Caco-2 (cell line): ENCODE data around the gene PCDHGA2. TPM values are rescaled to one million over a fixed set of nuclear protein-coding genes. Genes with fewer than 3 reads are reported as not detected.

ENCODE experiments used
- BruUV-seq: library from RNA; stranded (reverse); fragments of 400-500 nt; replicated peaks from 2 replicates; lab custom pipeline; 2021; lab: Mats Ljungman, UMichigan
- CTCF ChIA-PET: fragments of 300-600 bp; sonication (Branson Sonifier 250); formaldehyde crosslinking; loops from one replicate; lab custom pipeline; 2022; ENCODE audit warnings: antibody characterized with exemption; lab: Charles Lee
- POLR2A ChIA-PET: fragments of 300-600 bp; sonication (Branson Sonifier 250); formaldehyde crosslinking; loops from one replicate; lab custom pipeline; 2022; ENCODE audit warnings: antibody characterized with exemption; lab: Charles Lee
- DNase-seq, 2 experiments: peaks; one replicate each; pipeline versions ENCODE4 v3.0.0 to v3.0.0-alpha.2; 2020 to 2022
- H3K27me3 ChIP-seq: replicated peaks from 2 replicates; pipeline ENCODE4 v1.6.0; 2011; ENCODE audit warnings: low read length; ENCODE audit not compliant: control insufficient read depth, insufficient read depth
- H3K36me3 ChIP-seq: 2 replicates; pipeline ENCODE4 v1.5.1; 2011; ENCODE audit warnings: low read length; ENCODE audit not compliant: control insufficient read depth, insufficient read depth
- H3K4me1 ChIP-seq: fragments of 250-450 bp; sonication (Bioruptor Pico); 2 replicates; pipeline ENCODE4 v1.5.1; 2020; ENCODE audit warnings: mild to moderate bottlenecking
- H3K4me3 ChIP-seq: 2 replicates; pipeline ENCODE4 v1.5.1; 2011; ENCODE audit warnings: low read depth, mild to moderate bottlenecking, control low read depth, low read length
- H3K9me3 ChIP-seq: fragments of 250-450 bp; sonication (Bioruptor Pico); 2 replicates; pipeline ENCODE4 v1.5.1; 2020; ENCODE audit warnings: mild to moderate bottlenecking, moderate library complexity
- H3K27ac Mint-ChIP-seq: one replicate; pipeline ENCODE4 v1.8.0; 2022; ENCODE audit warnings: mixed read lengths; ENCODE audit not compliant: unreplicated experiment
- H3K27me3 Mint-ChIP-seq: one replicate; pipeline ENCODE4 v1.8.0; 2022; ENCODE audit warnings: mixed read lengths; ENCODE audit not compliant: insufficient read depth, unreplicated experiment
- H3K36me3 Mint-ChIP-seq: one replicate; pipeline ENCODE4 v1.8.0; 2022; ENCODE audit warnings: mild to moderate bottlenecking, mixed read lengths; ENCODE audit not compliant: insufficient read depth, unreplicated experiment
- H3K4me1 Mint-ChIP-seq: one replicate; pipeline ENCODE4 v1.8.0; 2022; ENCODE audit warnings: low read depth, mixed read lengths; ENCODE audit not compliant: unreplicated experiment
- H3K4me3 Mint-ChIP-seq: one replicate; pipeline ENCODE4 v1.8.0; 2022; ENCODE audit warnings: mild to moderate bottlenecking, moderate library complexity, mixed read lengths; ENCODE audit not compliant: unreplicated experiment
- H3K9me3 Mint-ChIP-seq: one replicate; pipeline ENCODE4 v1.8.0; 2022; ENCODE audit warnings: mixed read lengths; ENCODE audit not compliant: unreplicated experiment
- intact Hi-C: fragments of 100-400 bp; cut with micrococcal nuclease; formaldehyde crosslinking; loops from one replicate; pipeline ENCODE4 v1.10.0; 2022; ENCODE audit not compliant: unreplicated experiment
- total RNA-seq: library from RNA; stranded (reverse); gene quantifications from 2 replicates; pipeline ENCODE4 v1.2.3, GENCODE V29; 2022
- TF ChIP-seq, protein P1 (sequence below), 2 experiments: fragments of 200-600 bp in 1 of 2; IDR thresholded peaks; 1 replicate in 1 of 2; 2 replicates in 1 of 2; pipeline versions ENCODE4 v1.5.1 to v1.8.0; 2011 to 2022; ENCODE audit warnings: antibody characterized with exemption in 1 of 2, control low read depth in 1 of 2, inconsistent platforms in 1 of 2, low read depth in 1 of 2, low read length in 1 of 2, mild to moderate bottlenecking in 1 of 2, moderate library complexity in 1 of 2; ENCODE audit not compliant: insufficient read depth in 1 of 2, severe bottlenecking in 1 of 2, unreplicated experiment in 1 of 2

PCDHGA2 gene
- total RNA-seq, 1 experiment from 2014 or later: 0.20 TPM

DNA sequence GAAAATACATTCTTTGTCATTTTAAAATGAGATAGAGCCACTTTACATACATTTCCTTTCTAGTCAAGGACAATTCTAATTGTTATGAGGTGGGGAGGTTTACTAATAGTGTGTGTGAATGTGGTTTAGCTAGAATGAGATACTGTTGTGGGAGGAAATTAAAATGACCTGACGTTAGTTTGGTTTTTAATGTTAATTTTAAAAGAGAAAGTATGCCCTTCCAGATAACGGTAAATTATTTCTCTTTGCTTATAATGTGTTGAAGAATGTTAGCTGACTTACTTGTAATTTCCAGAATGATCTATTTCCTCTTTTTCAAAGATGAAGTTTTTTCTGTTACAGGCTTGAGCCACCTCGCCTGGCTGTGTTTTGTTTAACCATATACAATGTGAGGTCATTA is 16.3 kb upstream of the PCDHGA2 start:
- POLR2A ChIA-PET: no interaction called here
- Histone ChIP-seq H3K27me3 (no peaks in the 10 kb centered on the region), H3K4me1 (peaks cover 5% of the 10 kb centered on the region; the same call in 1 of the 2 replicates), H3K9me3 (peaks cover 22% of the 10 kb centered on the region), H3K4me3 (no peak overlapping the region), H3K36me3 (peaks cover 6% of the 10 kb centered on the region; the same call in 1 of the 2 replicates)
- Mint-ChIP-seq H3K27me3 (no peaks in the 10 kb centered on the region), H3K27ac (no peak overlapping the region), H3K9me3 (peaks cover 21% of the 10 kb centered on the region), H3K4me1 (peaks cover 6% of the 10 kb centered on the region), H3K4me3 (no peak overlapping the region), H3K36me3 (peaks cover 38% of the 10 kb centered on the region)
- intact Hi-C loops: loop anchor here (5.0 kb wide), 1 partner anchor 90 kb away; the partner anchor contains the start of gene PCDHGA10
- TF ChIP-seq, protein P1, sequence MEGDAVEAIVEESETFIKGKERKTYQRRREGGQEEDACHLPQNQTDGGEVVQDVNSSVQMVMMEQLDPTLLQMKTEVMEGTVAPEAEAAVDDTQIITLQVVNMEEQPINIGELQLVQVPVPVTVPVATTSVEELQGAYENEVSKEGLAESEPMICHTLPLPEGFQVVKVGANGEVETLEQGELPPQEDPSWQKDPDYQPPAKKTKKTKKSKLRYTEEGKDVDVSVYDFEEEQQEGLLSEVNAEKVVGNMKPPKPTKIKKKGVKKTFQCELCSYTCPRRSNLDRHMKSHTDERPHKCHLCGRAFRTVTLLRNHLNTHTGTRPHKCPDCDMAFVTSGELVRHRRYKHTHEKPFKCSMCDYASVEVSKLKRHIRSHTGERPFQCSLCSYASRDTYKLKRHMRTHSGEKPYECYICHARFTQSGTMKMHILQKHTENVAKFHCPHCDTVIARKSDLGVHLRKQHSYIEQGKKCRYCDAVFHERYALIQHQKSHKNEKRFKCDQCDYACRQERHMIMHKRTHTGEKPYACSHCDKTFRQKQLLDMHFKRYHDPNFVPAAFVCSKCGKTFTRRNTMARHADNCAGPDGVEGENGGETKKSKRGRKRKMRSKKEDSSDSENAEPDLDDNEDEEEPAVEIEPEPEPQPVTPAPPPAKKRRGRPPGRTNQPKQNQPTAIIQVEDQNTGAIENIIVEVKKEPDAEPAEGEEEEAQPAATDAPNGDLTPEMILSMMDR (IDR thresholded peaks at IDR 0.05; ENCODE audit: insufficient read depth in 1 of 2, low read depth in 1 of 2, low read length in 1 of 2, severe bottlenecking in 1 of 2, unreplicated experiment in 1 of 2): no peak
- no TSS peak for BruUV-seq
- DNase-seq: no peak
- CTCF ChIA-PET: no interaction called here

DNA sequence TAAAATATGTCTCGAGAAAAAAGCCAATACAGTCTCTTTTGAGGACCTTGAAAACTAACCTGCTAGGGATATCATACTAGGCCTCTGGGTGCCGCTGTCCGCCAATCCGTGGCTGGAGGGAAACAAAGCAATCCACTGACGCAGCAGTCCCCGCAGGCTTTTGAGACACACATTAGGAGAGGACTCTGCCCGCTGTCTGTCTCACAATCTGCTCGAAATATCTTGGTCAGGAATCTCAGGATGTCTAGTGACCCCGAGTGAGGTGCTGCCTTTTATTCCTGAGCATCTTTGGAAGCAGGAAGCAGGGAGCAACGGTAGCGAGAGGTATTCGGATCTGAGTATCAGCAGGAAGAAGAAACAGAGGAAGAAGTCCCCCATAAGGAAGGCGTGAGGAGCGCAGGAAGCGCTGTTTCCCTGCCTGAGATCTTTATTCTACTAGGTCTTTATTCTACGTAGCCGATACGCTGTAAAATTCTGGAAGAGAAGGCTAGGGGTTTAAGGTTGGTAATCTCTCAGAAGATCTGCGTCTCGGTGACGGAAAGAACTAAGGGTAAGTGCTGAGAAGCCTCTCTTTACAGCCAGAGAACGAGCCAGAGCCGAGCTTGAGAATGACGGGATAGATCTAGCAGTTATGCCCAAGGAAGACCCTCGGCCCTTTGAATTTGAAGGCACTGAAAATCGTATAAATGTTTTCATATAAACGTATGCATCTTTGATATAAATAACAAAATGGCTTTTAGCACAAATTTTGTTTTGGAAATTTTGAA is 12.3 kb upstream of the PCDHGA2 start:
- Mint-ChIP-seq H3K9me3 (no peaks in the 10 kb centered on the region), H3K27ac (peak overlapping the region; percentile 88), H3K4me1 (no peaks in the 10 kb centered on the region), H3K36me3 (no peaks in the 10 kb centered on the region), H3K27me3 (no peaks in the 10 kb centered on the region), H3K4me3 (peak overlapping the region; percentile 93)
- Histone ChIP-seq H3K36me3 (no peaks in the 10 kb centered on the region), H3K4me1 (no peaks in the 10 kb centered on the region), H3K27me3 (no peaks in the 10 kb centered on the region), H3K4me3 (peak overlapping the region; percentile 39), H3K9me3 (no peaks in the 10 kb centered on the region)
- BruUV-seq: TSS peak; percentile 61
- peak; percentile 82 to 85 for DNase-seq
- CTCF ChIA-PET: interaction anchor here (0.9 to 1.5 kb wide), 2 partner anchors 87 to 238 kb away, joined by 3 to 4 read pairs; partner anchors contain the start of gene PCDHGA10
- POLR2A ChIA-PET: no interaction called here
- intact Hi-C loops: loop anchor here (1.0 to 2.0 kb wide), 4 partner anchors 33 to 238 kb away; partner anchors contain the start of gene PCDHGB2
- TF ChIP-seq, protein P1 (IDR thresholded peaks at IDR 0.05; ENCODE audit: insufficient read depth in 1 of 2, low read depth in 1 of 2, low read length in 1 of 2, severe bottlenecking in 1 of 2, unreplicated experiment in 1 of 2): peak; percentile 80 to 85

DNA sequence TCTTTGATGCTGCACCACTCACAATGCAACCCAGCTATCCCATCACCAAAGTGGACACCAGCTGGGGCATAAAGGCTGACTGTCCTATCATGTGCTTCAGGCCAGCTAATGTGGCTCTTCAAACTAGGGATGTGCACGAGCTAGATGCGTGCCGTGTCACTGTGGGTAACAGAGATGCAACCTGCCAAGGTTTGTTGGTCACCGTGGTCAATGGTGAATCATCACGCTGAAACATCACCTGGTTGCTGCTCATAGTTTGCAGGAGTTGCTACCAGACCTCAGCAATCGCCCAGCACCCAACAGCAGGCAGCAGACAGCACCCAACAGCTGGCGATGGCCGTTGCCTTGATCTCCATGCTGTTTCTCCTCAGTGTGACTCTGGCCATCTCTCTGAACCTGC is 10.3 kb upstream of the PCDHGA2 start:
- intact Hi-C loops: no loop called here
- Histone ChIP-seq H3K4me3 (no peak overlapping the region), H3K9me3 (no peaks in the 10 kb centered on the region), H3K27me3 (no peaks in the 10 kb centered on the region), H3K4me1 (no peaks in the 10 kb centered on the region), H3K36me3 (no peaks in the 10 kb centered on the region)
- DNase-seq: no peak
- Mint-ChIP-seq H3K9me3 (no peaks in the 10 kb centered on the region), H3K27me3 (no peaks in the 10 kb centered on the region), H3K27ac (no peak overlapping the region), H3K36me3 (no peaks in the 10 kb centered on the region), H3K4me1 (no peaks in the 10 kb centered on the region), H3K4me3 (no peak overlapping the region)
- BruUV-seq: no TSS peak
- TF ChIP-seq, protein P1 (IDR thresholded peaks at IDR 0.05; ENCODE audit: insufficient read depth in 1 of 2, low read depth in 1 of 2, low read length in 1 of 2, severe bottlenecking in 1 of 2, unreplicated experiment in 1 of 2): no peak
- ChIA-PET POLR2A (no interaction called here), CTCF (interaction anchor here (0.8 to 1.1 kb wide), 2 partner anchors 236 to 239 kb away, joined by 3 read pairs; no protein-coding TSS in a partner anchor)
